Adrenal gland (tissue), 12 donors: ENCODE measurements around the gene CUX1. TPM values are rescaled to one million over a fixed set of nuclear protein-coding genes. Genes with fewer than 3 reads are reported as not detected.

Experiments
- DNase-seq, 7 donors: peaks; one replicate each; pipeline ENCODE4 v3.0.0-alpha.2; 2019 to 2020
- H3K27ac ChIP-seq, 5 donors: fragments of 200-600 bp; sonication (generic) in 4 of 5; 1 replicate in 3 of 5; 2 replicates in 2 of 5; pipeline versions ENCODE4 v1.5.1 to v1.8.0; 2016 to 2020; ENCODE audit warnings: mild to moderate bottlenecking in 1 of 5
- H3K27me3 ChIP-seq: fragments of 200-600 bp; 2 replicates; pipeline ENCODE4 v1.8.0; 2021
- H3K36me3 ChIP-seq, 2 donors: fragments of 200-600 bp; replicated peaks in 1 of 2; 1 replicate in 1 of 2; 2 replicates in 1 of 2; pipeline versions ENCODE4 v1.5.1 to v1.8.0; 2018 to 2022
- H3K4me1 ChIP-seq, 2 donors: fragments of 200-600 bp; replicated peaks in 1 of 2; 1 replicate in 1 of 2; 2 replicates in 1 of 2; pipeline versions ENCODE4 v1.5.1 to v1.8.0; 2018 to 2021
- H3K4me3 ChIP-seq, 4 donors: fragments of 200-600 bp; sonication (generic) in 3 of 4; one replicate each; pipeline ENCODE4 v1.5.1; 2016 to 2018
- H3K9me3 ChIP-seq, 3 donors: fragments of 200-600 bp; sonication (generic) in 1 of 3; replicated peaks in 1 of 3; 1 replicate in 2 of 3; 2 replicates in 1 of 3; pipeline versions ENCODE4 v1.5.1 to v1.8.0; 2016 to 2021
- CTCF ChIP-seq, 6 experiments: fragments of 450-650 bp in 4 of 6; fragments of 200-600 bp in 2 of 6; sonication (generic) in 1 of 6; IDR thresholded peaks; 1 replicate in 5 of 6; 2 replicates in 1 of 6; pipeline versions ENCODE4 v1.5.1 to v1.8.0; 2016 to 2021; ENCODE audit warnings: antibody characterized with exemption in 6 of 6, mild to moderate bottlenecking in 2 of 6, moderate library complexity in 1 of 6
- POLR2A ChIP-seq, 2 donors: fragments of 450-650 bp; IDR thresholded peaks; one replicate each; pipeline ENCODE4 v1.6.1; 2017; ENCODE audit warnings: antibody characterized with exemption in 2 of 2, mild to moderate bottlenecking in 2 of 2, moderate library complexity in 1 of 2
- WGBS, 4 donors: extraction: QIAGEN DNeasy Blood & Tissue Kit in 2 of 4; methylation state at CpG; one replicate each; pipeline versions ENCODE4 v1.1.5 to v1.1.7; 2013 to 2017; 5-methylcytosine and 5-hydroxymethylcytosine counted together
- intact Hi-C, 2 donors: fragments of 100-400 bp; cut with DNase I; formaldehyde crosslinking; loops; one replicate each; pipeline versions ENCODE4 v1.14.1 to v1.15.0; 2022 to 2023
- polyA plus RNA-seq, 3 donors: library from polyadenylated mRNA; stranded (reverse); fragments of 200-250 nt in 2 of 3; fragments of 350-450 nt in 1 of 3; fragmentation: Illumina TruSeq in 1 of 3; extraction: RNeasy Lipid Tissue Mini Kit (QIAGEN cat#74804) in 1 of 3; gene quantifications; one replicate each; pipeline ENCODE4 v1.2.3, GENCODE V29; 2013 to 2014
- total RNA-seq, 9 donors: library from RNA; depleted of rRNA in 4 of 9; stranded (reverse); fragments of >200 nt in 4 of 9; fragments of 120-200 nt in 1 of 9; fragmentation: NEBNext Ultra II Directional in 1 of 9; extraction: Animal tissue kit (Norgen Biotek cat#: 25700) in 1 of 9; gene quantifications; one replicate each; pipeline versions ENCODE4 v1.1.0 to v1.2.4, GENCODE V29; 2013 to 2023
- donor health status: healthy with polysubstance abuse.
- donor health status: Bipolar disorder and iron deficiency.
- donor health status: DM: yes; HTN: yes; CAD: no.
- donor health status: DM: no; HTN: no; CAD: no.
- donor health status: DM: no; HTN: no; CAD: no.
- donor health status: DM: yes; HTN: yes; CAD: no.

Gene CUX1
- total and polyA plus RNA-seq, 12 donors = 17.2 to 72.6 (median 58.3) TPM

- peaks cover 0 to 22% of the 10 kb centered on the region in 2 donors for H3K36me3 ChIP-seq
- 88 to 94% (median 89%) methylated on average over 11 to 12 of the region's 12 CpGs for WGBS, 4 donors
- TF ChIP-seq POLR2A (IDR thresholded peaks at IDR 0.05) (no peak), CTCF (IDR thresholded peaks at IDR 0.05) (no peak)
- H3K4me1 ChIP-seq = no peaks in the 10 kb centered on the region
- no peak for DNase-seq
- no peak overlapping the region for H3K27ac ChIP-seq
- no peaks in the 10 kb centered on the region for H3K9me3 ChIP-seq
- no peak overlapping the region for H3K4me3 ChIP-seq
- H3K27me3 ChIP-seq = no peaks in the 10 kb centered on the region
- intact Hi-C loops = loop anchor here in 1 of 2 donors (10.0 kb wide), 1 partner anchor 548 kb away; no protein-coding TSS in a partner anchor
These were observed 415.3 kb downstream of the CUX1 start for GRCh38 chr7:102232611-102233286.

GRCh38 chr7:102234131-102234530, 416.7 kb downstream of the CUX1 start:
- no peak for TF ChIP-seq CTCF (IDR thresholded peaks at IDR 0.05)
- no peak for TF ChIP-seq POLR2A (IDR thresholded peaks at IDR 0.05)
- Histone ChIP-seq H3K27ac (no peak overlapping the region), H3K9me3 (no peaks in the 10 kb centered on the region), H3K4me1 (no peaks in the 10 kb centered on the region), H3K27me3 (no peaks in the 10 kb centered on the region), H3K36me3 (peaks cover 0 to 14% of the 10 kb centered on the region in 2 donors), H3K4me3 (no peak overlapping the region)
- no peak for DNase-seq
- 91 to 97% (median 95%) methylated on average over 12 of the region's 12 CpGs for WGBS, 4 donors
- intact Hi-C loops = loop anchor here in 1 of 2 donors (10.0 kb wide), 1 partner anchor 549 kb away; no protein-coding TSS in a partner anchor

- peaks cover 0 to 22% of the 10 kb centered on the region in 2 donors for H3K36me3 ChIP-seq
- H3K4me3 ChIP-seq = no peak overlapping the region
- intact Hi-C loops = loop anchor here (5.0 to 10.0 kb wide), 2 partner anchors 418 to 550 kb away; partner anchors contain the start of gene CUX1 (in 1 of the 2)
- H3K9me3 ChIP-seq = no peaks in the 10 kb centered on the region
- TF ChIP-seq CTCF (IDR thresholded peaks at IDR 0.05) (no peak), POLR2A (IDR thresholded peaks at IDR 0.05) (no peak)
- no peaks in the 10 kb centered on the region for H3K4me1 ChIP-seq
- H3K27me3 ChIP-seq = no peaks in the 10 kb centered on the region
- DNase-seq = no peak
- WGBS, 4 donors = 89 to 94% (median 91%) methylated on average over 15 to 19 of the region's 19 CpGs
- H3K27ac ChIP-seq = no peak overlapping the region
These were observed 417.6 kb downstream of the CUX1 start for GRCh38 chr7:102234801-102235550.

- H3K4me3 ChIP-seq = no peak overlapping the region
- peaks cover 0 to 30% of the 10 kb centered on the region in 2 donors for H3K36me3 ChIP-seq
- WGBS, 4 donors = 85 to 93% (median 90%) methylated on average over 4 to 7 of the region's 7 CpGs
- intact Hi-C loops = loop anchor here (2.0 to 10.0 kb wide), 3 partner anchors 419 to 551 kb away; partner anchors contain the start of gene CUX1 (in 1 of the 2)
- no peak for TF ChIP-seq POLR2A (IDR thresholded peaks at IDR 0.05)
- no peak for TF ChIP-seq CTCF (IDR thresholded peaks at IDR 0.05)
- no peak for DNase-seq
- no peaks in the 10 kb centered on the region for H3K4me1 ChIP-seq
- H3K27ac ChIP-seq = no peak overlapping the region
- no peaks in the 10 kb centered on the region for H3K27me3 ChIP-seq
- no peaks in the 10 kb centered on the region for H3K9me3 ChIP-seq
These were observed 418.7 kb downstream of the CUX1 start for GRCh38 chr7:102236102-102236501.
